ENCODE results near the gene CEBPA.

DNA sequence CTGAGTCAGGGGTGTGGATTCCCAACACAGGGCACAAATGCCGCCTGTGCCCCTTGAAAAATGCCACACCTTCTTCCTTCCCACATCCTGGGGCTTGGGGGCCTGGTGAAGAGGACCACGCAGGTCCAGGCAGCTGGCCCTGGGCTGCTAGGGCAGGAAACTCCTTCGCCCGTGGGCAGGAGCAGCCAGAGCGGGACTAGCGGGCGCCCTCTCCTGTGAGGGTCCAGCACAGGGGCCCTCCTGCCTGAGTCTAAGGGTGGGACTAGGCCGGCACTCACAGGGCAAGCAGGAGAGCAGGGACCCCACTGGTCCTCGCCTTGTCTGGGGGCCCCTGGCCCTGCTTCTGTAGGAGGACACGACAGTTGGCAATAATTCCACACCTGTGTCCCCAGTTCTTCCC, 7.5 kb upstream of the CEBPA start:
- TF ChIP-seq, protein P1, sequence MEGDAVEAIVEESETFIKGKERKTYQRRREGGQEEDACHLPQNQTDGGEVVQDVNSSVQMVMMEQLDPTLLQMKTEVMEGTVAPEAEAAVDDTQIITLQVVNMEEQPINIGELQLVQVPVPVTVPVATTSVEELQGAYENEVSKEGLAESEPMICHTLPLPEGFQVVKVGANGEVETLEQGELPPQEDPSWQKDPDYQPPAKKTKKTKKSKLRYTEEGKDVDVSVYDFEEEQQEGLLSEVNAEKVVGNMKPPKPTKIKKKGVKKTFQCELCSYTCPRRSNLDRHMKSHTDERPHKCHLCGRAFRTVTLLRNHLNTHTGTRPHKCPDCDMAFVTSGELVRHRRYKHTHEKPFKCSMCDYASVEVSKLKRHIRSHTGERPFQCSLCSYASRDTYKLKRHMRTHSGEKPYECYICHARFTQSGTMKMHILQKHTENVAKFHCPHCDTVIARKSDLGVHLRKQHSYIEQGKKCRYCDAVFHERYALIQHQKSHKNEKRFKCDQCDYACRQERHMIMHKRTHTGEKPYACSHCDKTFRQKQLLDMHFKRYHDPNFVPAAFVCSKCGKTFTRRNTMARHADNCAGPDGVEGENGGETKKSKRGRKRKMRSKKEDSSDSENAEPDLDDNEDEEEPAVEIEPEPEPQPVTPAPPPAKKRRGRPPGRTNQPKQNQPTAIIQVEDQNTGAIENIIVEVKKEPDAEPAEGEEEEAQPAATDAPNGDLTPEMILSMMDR (IDR thresholded peaks at IDR 0.05), result no peak
- TF ChIP-seq EP300 (IDR thresholded peaks at IDR 0.05) (no peak), POLR2A (IDR thresholded peaks at IDR 0.05) (no peak)
